ENCODE data around the gene FSTL1. TPM values are rescaled to one million over a fixed set of nuclear protein-coding genes. Genes with fewer than 3 reads are reported as not detected.

Gene FSTL1
- total and polyA plus RNA-seq, 2 of the 8 experiments (the other 6 are each of a cell fraction or from before 2014, with no cell fraction given) = 158 to 516 TPM

DNA sequence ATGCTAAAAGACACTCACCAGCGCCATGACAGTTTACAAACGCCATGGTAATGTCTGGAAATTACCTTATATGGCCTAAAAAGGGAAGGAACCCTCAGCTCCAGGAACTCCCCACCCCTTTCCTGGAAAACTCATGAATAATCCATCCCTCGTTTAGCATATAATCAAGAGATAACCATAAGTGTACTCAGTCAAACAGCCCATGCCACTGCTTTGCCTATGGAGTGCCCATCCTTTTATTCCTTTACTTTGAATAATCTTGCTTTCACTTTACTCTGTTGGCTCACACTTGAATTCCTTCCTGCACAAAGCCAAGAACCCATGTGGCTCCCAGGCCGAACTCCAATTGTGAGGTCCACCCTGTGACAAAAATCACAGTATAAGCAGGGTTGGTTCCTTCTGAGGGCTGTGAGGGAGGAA lies 19.1 kb upstream of the FSTL1 start:
- Histone ChIP-seq H3K79me2 (ENCODE audit: control insufficient read depth in 1 of 2, insufficient read depth in 2 of 2, low read length in 2 of 2) (no peaks in the 10 kb centered on the region), H3K4me1 (replicated peaks in 1 of 4; ENCODE audit: control insufficient read depth in 3 of 4, insufficient read depth in 4 of 4, low read length in 3 of 4) (peaks cover 5 to 23% (median 10%) of the 10 kb centered on the region in 4 experiments; a peak in 5 of 7 replicates), H2BK120ac (replicated peaks; ENCODE audit: low read depth, low read length) (no peak overlapping the region), H3K36me3 (ENCODE audit: control insufficient read depth in 2 of 4, insufficient read depth in 4 of 4, low read length in 3 of 4) (no peaks in the 10 kb centered on the region), H3K14ac (ENCODE audit: insufficient read length) (no peak overlapping the region), H4K8ac (ENCODE audit: extremely low read depth, insufficient read depth, low read length) (no peak overlapping the region), H2BK15ac (ENCODE audit: low read length) (no peak overlapping the region), H3K23me2 (ENCODE audit: low read depth, low read length) (no peaks in the 10 kb centered on the region; the same call in 1 of the 2 replicates), H4K91ac (replicated peaks; ENCODE audit: insufficient read length, low read length) (peak overlapping the region; percentile 77), H3K9me3 (ENCODE audit: insufficient read depth in 2 of 2, low read depth in 1 of 2, low read length in 1 of 2) (peaks cover 0 to 4% of the 10 kb centered on the region in 2 experiments; a peak in 2 of 4 replicates), H2BK12ac (ENCODE audit: low read depth, low read length) (no peak overlapping the region; the same call in 1 of the 2 replicates), H3K4me3 (ENCODE audit: extremely low read depth in 1 of 4, insufficient read depth in 2 of 4, low read depth in 3 of 4, low read length in 4 of 4) (peak overlapping the region in 2 of 4 experiments; percentile 7 to 10; a peak in 1 of 8 replicates), H2AFZ (ENCODE audit: low read length) (no peak overlapping the region), H3K79me1 (ENCODE audit: low read depth, low read length) (no peaks in the 10 kb centered on the region), H3K4me2 (ENCODE audit: insufficient read depth in 1 of 2, low read depth in 2 of 2, low read length in 2 of 2) (peak overlapping the region in 1 of 2 experiments; percentile 8; a peak in 1 of 4 replicates), H2AK5ac (ENCODE audit: low read depth, low read length) (no peak overlapping the region), H3K56ac (replicated peaks; ENCODE audit: insufficient read length, low read depth, low read length) (no peak overlapping the region), H2BK20ac (ENCODE audit: low read length) (peak overlapping the region; percentile 73; the same call in 1 of the 2 replicates), H4K5ac (ENCODE audit: insufficient read length, low read depth, low read length) (peak overlapping the region; percentile 67), H3K27me3 (replicated peaks in 1 of 4; ENCODE audit: control insufficient read depth in 3 of 4, extremely low read depth in 1 of 4, insufficient read depth in 3 of 4, low read length in 3 of 4) (no peaks in the 10 kb centered on the region), H3K9ac (replicated peaks in 1 of 4; ENCODE audit: extremely low read depth in 1 of 4, low read depth in 3 of 4, low read length in 3 of 4) (no peak overlapping the region), H2BK5ac (ENCODE audit: low read depth, low read length) (peak overlapping the region; percentile 63), H3K27ac (ENCODE audit: low read depth, low read length) (peak overlapping the region; percentile 64), H3K23ac (ENCODE audit: insufficient read length) (no peak overlapping the region), H3K18ac (ENCODE audit: extremely low read depth, low read length) (no peak overlapping the region), H3K4ac (replicated peaks; ENCODE audit: insufficient read length, low read depth, low read length) (no peak overlapping the region), H4K20me1 (replicated peaks in 1 of 2; ENCODE audit: control insufficient read depth in 1 of 2, insufficient read depth in 2 of 2, low read length in 2 of 2) (no peaks in the 10 kb centered on the region)
- FAIRE-seq (no peak), DNase-seq (ENCODE audit: low read depth in 1 of 2, low spot score in 2 of 2) (no peak)
- POLR2A ChIA-PET (ENCODE audit: partially characterized antibody) = interaction anchor here (1.3 to 4.3 kb wide), 9 partner anchors 9 to 89 kb away, joined by 3 to 24 read pairs (median 5); partner anchors contain the start of gene FSTL1
- CTCF ChIA-PET (ENCODE audit: partially characterized antibody) = interaction anchor here (1.0 to 6.9 kb wide), 6 partner anchors 10 to 97 kb away, joined by 3 to 36 read pairs (median 4); no protein-coding TSS in a partner anchor
- WGBS, 2 experiments (ENCODE audit: extremely low coverage in 1 of 2, insufficient coverage in 1 of 2, insufficient read length in 1 of 2, insufficient replicate concordance in 2 of 2, low coverage in 1 of 2, low lambda C conversion rate in 2 of 2, missing lambda C conversion rate in 1 of 2) = 70% methylated on average over 4 of the region's 4 CpGs; no CpG with 5 or more reads in 1 of the 2 experiments
- TF ChIP-seq POLR2A (IDR thresholded peaks at IDR 0.05; ENCODE audit: control extremely low read depth in 1 of 2, low read depth in 2 of 2, low read length in 2 of 2) (peak in 1 of 2 experiments; percentile 59; a peak in 2 of 3 replicates), SIRT6 (IDR thresholded peaks at IDR 0.05; ENCODE audit: low read length) (no peak), TCF12 (IDR thresholded peaks at IDR 0.05; ENCODE audit: low read depth, low read length) (no peak), CBX5 (IDR thresholded peaks at IDR 0.05; ENCODE audit: low read depth, low read length) (no peak), SP2 (IDR thresholded peaks at IDR 0.05; ENCODE audit: low read length) (no peak), SAP30 (IDR thresholded peaks at IDR 0.05; ENCODE audit: insufficient read depth, insufficient replicate concordance, low read length) (no peak), RFX5 (IDR thresholded peaks at IDR 0.05; ENCODE audit: borderline replicate concordance, low read depth, low read length) (no peak), EZH2 (IDR thresholded peaks at IDR 0.05; ENCODE audit: low read depth, low read length, severe bottlenecking) (no peak), EGR1 (IDR thresholded peaks at IDR 0.05; ENCODE audit: borderline replicate concordance, low read depth, low read length) (no peak), GABPA (IDR thresholded peaks at IDR 0.05; ENCODE audit: borderline replicate concordance, insufficient read depth, low read length) (no peak), TBP (IDR thresholded peaks at IDR 0.05; ENCODE audit: low read depth, low read length) (no peak)
- TF ChIP-seq, protein P1, sequence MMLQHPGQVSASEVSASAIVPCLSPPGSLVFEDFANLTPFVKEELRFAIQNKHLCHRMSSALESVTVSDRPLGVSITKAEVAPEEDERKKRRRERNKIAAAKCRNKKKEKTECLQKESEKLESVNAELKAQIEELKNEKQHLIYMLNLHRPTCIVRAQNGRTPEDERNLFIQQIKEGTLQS (IDR thresholded peaks at IDR 0.05; ENCODE audit: insufficient read depth, low read depth, low read length) = no peak
